HG02870 (cell line): ENCODE measurements around the gene VCAM1.
"Not testable (repeated sequence)": the region's sequence is repeated elsewhere in the genome, so short reads cannot be mapped to it uniquely, and the experiment has no call there.

Source experiments
- ATAC-seq: cut with Tn5 transposase; IDR thresholded peaks from one replicate; pipeline ENCODE4 v1.9.1; 2021; ENCODE audit warnings: mild to moderate bottlenecking, moderate library complexity; ENCODE audit not compliant: unreplicated experiment

Gene VCAM1

DNA sequence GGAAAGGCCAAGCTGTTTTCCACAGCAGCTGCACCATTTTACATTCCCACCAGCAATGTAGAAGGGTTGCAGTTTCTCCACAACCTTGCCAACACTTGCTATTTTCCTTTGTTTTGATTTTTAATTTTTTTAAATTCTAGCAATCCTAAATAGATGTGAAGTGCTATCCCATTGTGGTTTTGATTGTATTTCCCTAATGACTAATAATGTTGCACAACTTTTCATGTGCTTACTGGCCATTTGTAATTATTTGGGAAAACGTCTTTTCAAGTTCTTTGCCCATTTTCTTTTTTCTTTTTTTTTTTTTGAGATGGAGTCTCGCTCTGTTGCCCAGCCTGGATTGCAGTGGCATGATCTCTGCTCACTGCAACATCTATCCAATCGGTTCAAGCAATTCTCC lies 53.9 kb downstream of the VCAM1 start:
- no peak for ATAC-seq

DNA sequence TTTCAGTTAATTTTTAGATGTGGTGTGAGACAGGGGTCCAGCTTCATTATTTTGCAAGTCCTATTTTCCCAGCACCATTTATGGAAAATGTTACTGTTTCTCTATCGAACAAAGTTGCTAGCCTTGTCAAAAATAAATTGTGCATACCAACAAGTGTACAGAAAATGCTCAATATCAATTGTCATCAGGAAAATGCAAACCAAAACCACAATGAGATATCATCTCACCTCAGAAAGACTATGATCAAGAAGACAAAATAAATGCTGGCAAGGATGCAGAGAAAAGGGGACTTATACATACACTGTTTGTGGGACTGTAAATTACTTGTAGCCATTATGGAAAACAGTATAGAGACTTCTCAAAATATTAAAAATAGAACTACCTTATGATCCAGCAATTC lies 54.8 kb downstream of the VCAM1 start:
- ATAC-seq: no peak

DNA sequence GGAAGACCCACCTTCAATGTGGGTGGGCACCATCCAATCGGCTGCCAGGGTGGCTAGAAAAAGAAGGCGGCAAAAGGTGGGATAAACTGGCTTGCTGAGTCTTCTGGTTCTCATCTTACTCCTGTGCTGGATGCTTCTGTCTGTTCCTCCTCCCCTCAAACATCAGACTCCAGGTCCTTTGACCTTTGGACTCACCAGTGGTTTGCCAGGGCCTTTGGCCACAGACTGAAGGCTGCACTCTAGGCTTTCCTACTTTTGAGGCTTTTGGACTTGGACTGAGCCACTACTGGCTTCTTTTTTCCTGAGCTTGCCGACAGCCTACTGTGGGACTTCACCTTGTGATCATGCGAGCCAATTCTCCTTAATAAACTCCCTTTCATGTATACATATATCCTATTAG lies 55.9 kb downstream of the VCAM1 start:
- ATAC-seq: no peak

DNA sequence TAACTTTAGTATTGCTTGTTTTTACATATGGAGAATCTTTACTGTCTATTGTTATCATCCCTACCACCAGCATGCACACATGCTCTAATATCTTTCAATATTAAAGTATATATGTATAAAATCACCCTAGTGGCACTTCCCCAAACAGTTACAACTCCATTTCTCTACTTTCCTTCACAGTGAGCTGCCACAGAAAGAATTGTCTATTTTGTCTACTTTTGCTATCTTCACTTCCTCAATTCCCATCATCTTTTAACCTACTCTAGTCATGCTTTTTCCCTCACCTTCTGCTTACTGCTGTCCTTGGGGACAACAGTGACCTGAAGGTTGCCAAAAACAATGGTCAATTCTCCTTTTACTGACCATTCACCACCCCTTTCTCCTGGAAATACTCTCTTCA lies 59.2 kb downstream of the VCAM1 start:
- no peak for ATAC-seq

DNA sequence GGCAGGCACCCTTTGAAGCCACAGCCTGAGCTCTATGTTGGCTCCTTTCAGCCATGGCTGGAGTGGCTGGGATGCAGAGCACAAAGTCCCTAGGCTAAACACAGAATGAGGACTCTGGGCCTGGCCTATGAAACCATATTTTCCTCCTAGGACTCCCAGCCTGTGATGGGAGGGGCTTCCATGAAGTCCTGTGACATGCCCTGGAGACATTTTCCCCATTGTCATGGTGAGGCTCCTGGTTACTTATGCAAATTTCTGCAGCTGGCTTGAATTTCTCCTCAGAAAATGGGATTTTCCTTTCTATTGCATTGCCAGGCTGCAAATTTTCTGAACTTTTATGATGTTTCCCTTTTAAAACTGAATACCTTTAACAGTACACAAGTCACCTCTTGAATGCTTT lies 61.3 kb downstream of the VCAM1 start:
- no peak for ATAC-seq

DNA sequence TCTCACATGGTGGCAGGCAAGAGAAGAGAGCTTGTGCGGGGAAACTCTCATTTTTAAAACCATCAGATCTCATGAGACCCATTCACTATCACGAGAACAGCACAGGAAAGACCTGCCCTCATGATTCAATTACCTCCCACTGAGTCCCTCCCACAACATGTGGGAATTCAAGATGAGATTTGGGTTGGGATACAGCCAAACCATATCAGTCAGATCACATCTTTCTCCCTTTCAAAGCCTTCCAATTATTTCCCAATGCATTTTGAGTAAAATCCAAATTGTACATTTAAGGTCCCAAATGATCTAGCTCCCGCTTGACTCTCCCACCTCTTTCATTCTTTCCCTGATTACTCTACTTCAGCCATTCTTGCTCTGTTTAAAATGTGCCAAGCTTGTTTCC lies 62.2 kb downstream of the VCAM1 start:
- not testable (repeated sequence) for ATAC-seq

DNA sequence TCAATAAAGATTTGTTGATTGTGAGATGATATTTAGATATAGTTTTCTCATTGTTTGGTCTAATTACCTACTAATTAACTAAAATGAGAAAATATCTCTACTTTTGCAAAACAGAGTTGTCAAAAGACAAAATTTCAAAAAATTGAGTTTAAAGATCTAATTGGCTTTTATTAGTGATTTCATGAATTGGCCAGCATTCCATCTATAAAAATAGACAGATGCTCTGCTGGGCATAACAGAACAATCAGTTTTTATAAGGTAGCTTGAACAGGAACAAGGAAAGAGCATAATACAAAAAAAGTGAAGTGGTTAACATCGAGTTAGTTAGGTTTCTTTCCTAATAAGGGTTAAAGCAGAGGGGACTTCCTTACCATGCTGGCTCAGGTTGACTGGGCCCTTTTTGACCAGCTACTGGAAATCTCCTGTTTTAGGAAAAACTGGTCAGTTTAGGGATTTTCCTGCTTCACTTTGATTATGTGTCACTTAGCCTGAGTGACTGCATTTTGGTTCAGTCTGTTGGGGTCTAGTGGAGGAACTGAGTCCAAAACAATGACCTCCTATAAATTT lies 63.0 kb downstream of the VCAM1 start:
- no peak for ATAC-seq

DNA sequence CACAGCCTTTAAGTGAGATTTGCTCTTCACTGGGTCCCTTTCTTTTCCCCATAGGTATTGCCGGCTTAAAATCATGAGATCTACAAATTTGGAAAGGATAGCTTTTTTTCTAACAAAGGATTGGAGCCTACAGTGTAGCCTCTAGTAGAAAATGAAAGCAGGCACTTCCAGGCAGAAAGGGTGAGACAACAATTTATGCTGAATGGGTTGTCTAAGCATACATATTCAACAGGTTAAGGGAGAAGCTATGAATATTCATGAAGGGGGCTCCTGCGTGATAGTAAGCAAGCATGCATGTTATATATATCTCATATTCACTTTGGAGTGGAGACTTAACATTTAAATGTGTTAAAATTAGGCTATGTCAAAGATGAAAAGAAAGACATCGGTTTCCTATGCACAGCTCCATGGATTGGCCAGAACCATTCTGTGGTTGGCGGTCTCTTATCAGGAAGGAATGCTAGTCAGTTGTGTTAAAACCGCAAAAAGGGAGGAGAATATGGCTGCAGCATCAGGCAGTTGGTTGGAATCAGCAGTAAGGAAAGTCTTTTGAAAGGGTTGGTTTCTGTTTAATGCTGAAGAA lies 66.0 kb downstream of the VCAM1 start:
- no peak for ATAC-seq

DNA sequence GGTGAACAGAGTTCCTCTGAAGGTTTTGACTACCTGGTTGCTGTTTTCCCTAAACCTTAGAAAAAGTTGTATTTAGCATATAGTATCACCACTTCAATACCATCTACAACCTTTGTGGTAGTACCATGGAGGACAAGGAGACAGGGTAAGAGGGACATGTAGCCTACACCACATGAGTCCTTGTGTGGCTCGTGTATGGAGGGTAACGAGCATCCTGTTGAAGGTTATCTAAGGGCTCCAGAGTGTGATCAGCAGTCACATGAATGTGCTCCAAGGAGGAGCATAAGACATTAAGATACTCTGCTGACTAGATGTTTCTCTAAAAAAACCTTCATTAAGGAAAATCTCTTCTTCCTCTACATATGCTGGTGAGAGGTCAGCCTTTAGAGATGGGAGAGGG lies 67.3 kb downstream of the VCAM1 start:
- no peak for ATAC-seq
